RWPE2 (cell line): ENCODE data around the gene USP6NL.

Source experiments
- ATAC-seq: fragments of 200-7000 bp; cut with Tn5 transposase; 3 replicates; pipeline ENCODE4 v1.9.1; 2021; ENCODE audit warnings: low read depth
- DNase-seq: peaks from one replicate; pipeline ENCODE4 v3.0.0-alpha.2; 2020; ENCODE audit warnings: low spot score
- H3K27ac ChIP-seq: fragments of 450-650 bp; 2 replicates; pipeline ENCODE4 v1.5.1; 2017; ENCODE audit warnings: mild to moderate bottlenecking; ENCODE audit not compliant: poor library complexity, severe bottlenecking
- H3K27me3 ChIP-seq: fragments of 250-450 bp; sonication (Bioruptor Pico); 2 replicates; pipeline ENCODE4 v1.5.1; 2021; ENCODE audit warnings: mild to moderate bottlenecking, moderate library complexity; ENCODE audit not compliant: insufficient read depth, poor library complexity, severe bottlenecking
- H3K36me3 ChIP-seq: fragments of 250-450 bp; sonication (Bioruptor Pico); 2 replicates; pipeline ENCODE4 v1.5.1; 2020; ENCODE audit warnings: low read depth, mild to moderate bottlenecking, moderate library complexity
- H3K4me1 ChIP-seq: fragments of 250-450 bp; sonication (Bioruptor Pico); 2 replicates; pipeline ENCODE4 v1.5.1; 2021; ENCODE audit warnings: mild to moderate bottlenecking, moderate library complexity; ENCODE audit not compliant: insufficient read depth, poor library complexity, severe bottlenecking
- H3K4me3 ChIP-seq: fragments of 250-450 bp; sonication (Bioruptor Pico); 2 replicates; pipeline ENCODE4 v1.5.1; 2021; ENCODE audit warnings: mild to moderate bottlenecking, moderate library complexity; ENCODE audit not compliant: severe bottlenecking
- H3K9me3 ChIP-seq: fragments of 250-450 bp; sonication (Bioruptor Pico); 2 replicates; pipeline ENCODE4 v1.5.1; 2021; ENCODE audit warnings: mild to moderate bottlenecking, moderate library complexity; ENCODE audit not compliant: severe bottlenecking
- TF ChIP-seq, protein P1 (sequence below): fragments of 450-650 bp; IDR thresholded peaks from one replicate; pipeline ENCODE4 v1.5.1; 2017; ENCODE audit warnings: mild to moderate bottlenecking, moderate library complexity; ENCODE audit not compliant: poor library complexity, severe bottlenecking

USP6NL gene

DNA sequence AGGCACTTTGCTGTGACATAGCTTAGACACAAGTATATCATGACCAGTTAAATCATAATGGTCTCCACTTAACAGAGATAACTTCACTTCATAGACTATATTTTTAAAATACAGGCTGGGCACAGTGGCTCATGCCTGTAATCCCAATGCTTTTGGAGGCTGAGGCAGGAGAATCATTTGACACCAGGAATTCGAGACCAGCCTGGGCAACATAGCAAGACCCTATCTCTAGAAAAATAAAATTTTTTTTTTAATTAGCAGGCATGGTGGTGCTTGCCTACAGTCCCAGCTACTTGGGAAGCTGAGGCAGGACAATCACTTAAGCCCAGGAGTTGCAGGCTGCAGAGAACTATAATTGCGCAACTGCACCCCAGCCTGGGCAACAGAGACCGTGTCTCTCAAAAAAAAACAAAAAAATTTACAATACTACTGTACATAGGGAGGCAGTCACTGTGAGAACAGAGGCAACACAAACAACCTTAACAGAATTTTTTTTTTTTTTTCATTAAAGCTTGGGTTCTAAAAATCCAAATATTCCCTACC lies 105.1 kb downstream of the USP6NL start:
- ATAC-seq (no peak), DNase-seq (no peak)
- Histone ChIP-seq H3K4me1 (no peaks in the 10 kb centered on the region), H3K27ac (no peak overlapping the region), H3K9me3 (no peaks in the 10 kb centered on the region), H3K36me3 (peaks cover 4% of the 10 kb centered on the region), H3K27me3 (no peaks in the 10 kb centered on the region), H3K4me3 (no peak overlapping the region)
- TF ChIP-seq, protein P1, sequence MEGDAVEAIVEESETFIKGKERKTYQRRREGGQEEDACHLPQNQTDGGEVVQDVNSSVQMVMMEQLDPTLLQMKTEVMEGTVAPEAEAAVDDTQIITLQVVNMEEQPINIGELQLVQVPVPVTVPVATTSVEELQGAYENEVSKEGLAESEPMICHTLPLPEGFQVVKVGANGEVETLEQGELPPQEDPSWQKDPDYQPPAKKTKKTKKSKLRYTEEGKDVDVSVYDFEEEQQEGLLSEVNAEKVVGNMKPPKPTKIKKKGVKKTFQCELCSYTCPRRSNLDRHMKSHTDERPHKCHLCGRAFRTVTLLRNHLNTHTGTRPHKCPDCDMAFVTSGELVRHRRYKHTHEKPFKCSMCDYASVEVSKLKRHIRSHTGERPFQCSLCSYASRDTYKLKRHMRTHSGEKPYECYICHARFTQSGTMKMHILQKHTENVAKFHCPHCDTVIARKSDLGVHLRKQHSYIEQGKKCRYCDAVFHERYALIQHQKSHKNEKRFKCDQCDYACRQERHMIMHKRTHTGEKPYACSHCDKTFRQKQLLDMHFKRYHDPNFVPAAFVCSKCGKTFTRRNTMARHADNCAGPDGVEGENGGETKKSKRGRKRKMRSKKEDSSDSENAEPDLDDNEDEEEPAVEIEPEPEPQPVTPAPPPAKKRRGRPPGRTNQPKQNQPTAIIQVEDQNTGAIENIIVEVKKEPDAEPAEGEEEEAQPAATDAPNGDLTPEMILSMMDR = no peak

DNA sequence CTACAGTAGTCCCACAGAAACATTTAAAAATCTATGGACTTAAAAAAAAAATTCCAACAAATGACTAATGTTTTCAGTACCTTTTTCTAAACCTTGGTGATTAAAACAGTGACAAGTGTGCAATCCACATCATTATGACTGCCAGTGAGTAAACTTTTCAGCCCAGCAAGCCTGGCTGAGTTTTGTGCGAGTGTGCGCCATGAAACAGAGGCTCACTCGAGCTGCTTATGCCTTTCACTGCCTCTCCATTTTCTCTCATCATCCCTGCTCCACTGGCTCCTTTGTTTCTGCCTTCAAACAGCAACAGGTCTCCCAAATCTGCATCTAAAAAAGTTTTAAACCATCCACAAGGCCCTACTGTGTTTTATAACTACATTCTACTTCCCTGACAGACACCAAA lies 105.8 kb downstream of the USP6NL start:
- no peak for DNase-seq
- H3K27ac ChIP-seq = no peak overlapping the region
- H3K36me3 ChIP-seq = peaks cover 4% of the 10 kb centered on the region
- H3K4me3 ChIP-seq = no peak overlapping the region
- no peaks in the 10 kb centered on the region for H3K4me1 ChIP-seq
- no peaks in the 10 kb centered on the region for H3K27me3 ChIP-seq
- no peak for ATAC-seq
- no peaks in the 10 kb centered on the region for H3K9me3 ChIP-seq
- TF ChIP-seq, protein P1 = no peak

DNA sequence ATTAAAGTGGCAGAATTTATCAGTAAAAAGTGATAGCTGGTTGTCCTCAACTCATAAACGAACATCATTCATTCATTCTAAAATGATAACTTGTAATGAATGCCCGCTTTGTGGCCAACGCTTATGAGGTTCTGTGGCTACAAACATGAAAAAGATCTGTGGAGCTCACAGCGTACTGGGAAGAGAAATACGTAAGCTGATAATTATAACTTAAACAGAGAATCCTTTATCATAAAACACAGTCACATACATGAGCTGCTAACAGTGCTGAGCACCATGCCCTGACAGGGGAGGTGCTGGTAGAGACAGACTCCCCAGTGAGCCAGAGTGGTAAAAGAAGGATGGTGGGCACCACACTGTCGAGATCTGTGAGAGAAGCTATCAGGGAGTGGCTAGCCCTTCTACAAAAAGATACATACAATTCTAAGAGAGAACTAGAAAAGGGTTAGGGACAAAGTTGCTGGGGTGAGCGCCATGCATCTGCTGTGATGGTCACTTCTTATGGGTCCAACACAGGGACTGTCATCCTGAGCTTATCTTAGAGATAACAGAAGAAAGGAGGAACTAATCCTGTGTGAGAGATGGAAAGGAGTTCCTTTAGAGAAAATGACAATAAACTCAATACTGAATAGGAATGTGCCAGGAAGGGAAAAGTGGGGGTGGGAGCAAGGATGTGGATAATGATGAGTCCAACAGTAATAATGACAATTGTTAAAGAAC lies 106.7 kb downstream of the USP6NL start:
- TF ChIP-seq, protein P1 = no peak
- no peaks in the 10 kb centered on the region for H3K4me1 ChIP-seq
- peaks cover 4% of the 10 kb centered on the region for H3K36me3 ChIP-seq
- H3K27me3 ChIP-seq = no peaks in the 10 kb centered on the region
- ATAC-seq = no peak
- DNase-seq = no peak
- H3K9me3 ChIP-seq = no peaks in the 10 kb centered on the region
- H3K4me3 ChIP-seq = no peak overlapping the region
- no peak overlapping the region for H3K27ac ChIP-seq

DNA sequence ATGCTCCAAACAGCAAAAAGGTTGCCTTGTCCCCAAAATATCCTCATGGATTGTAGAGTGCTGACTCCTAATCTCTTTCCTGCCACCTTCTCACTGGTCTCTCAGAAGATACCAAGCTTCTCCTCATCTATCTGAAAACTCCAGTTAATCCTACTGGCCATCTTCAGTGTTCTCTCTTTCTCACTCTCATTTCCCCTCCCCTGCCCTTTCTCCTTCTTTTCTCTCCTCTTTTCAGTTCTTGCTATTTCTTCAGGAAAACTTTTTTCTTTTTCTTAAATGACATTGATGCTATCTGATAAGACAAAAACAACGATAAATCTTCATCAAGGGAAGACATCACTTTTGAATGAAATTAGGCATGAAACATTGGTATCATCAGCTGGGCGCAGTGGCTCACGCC lies 109.8 kb downstream of the USP6NL start:
- TF ChIP-seq, protein P1 = no peak
- no peaks in the 10 kb centered on the region; the same call in 1 of the 2 replicates for H3K36me3 ChIP-seq
- no peaks in the 10 kb centered on the region for H3K27me3 ChIP-seq
- no peak for ATAC-seq
- H3K27ac ChIP-seq = no peak overlapping the region
- no peaks in the 10 kb centered on the region for H3K9me3 ChIP-seq
- no peaks in the 10 kb centered on the region for H3K4me1 ChIP-seq
- DNase-seq = no peak
- H3K4me3 ChIP-seq = no peak overlapping the region

DNA sequence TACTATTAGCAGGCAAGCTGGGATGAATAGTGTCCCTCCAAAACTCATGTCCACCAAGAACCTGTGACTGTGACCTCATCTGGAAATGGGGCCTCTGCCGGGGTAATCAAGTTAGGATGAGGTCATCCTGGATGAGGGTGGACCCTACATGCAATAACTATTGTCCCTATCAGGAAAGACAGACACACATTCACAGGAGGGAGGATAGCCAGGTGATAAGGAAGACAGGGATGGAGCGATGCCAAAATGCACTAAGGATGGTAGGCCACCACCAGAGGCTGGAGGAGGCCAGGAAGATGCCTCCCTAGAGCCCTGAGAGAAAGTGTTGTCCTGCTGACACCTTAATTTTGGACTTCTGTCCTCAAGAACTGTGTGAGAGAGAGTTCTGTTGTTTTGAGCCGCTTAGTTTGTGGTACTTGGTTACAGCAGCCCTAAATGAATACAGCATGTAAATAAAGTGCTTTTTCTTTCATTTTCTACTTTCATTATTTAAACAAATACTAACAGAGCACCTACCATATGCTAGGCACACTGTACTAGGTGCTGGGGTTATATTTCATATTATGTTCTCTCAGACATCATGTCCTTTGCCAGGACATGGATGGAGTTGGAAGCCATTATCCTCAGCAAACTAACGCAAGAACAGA lies 111.9 kb downstream of the USP6NL start:
- H3K27me3 ChIP-seq = no peaks in the 10 kb centered on the region
- H3K27ac ChIP-seq = no peak overlapping the region
- H3K9me3 ChIP-seq = no peaks in the 10 kb centered on the region
- no peaks in the 10 kb centered on the region; the same call in 1 of the 2 replicates for H3K36me3 ChIP-seq
- ATAC-seq (no peak), DNase-seq (no peak)
- TF ChIP-seq, protein P1 = no peak
- H3K4me1 ChIP-seq = no peaks in the 10 kb centered on the region
- no peak overlapping the region for H3K4me3 ChIP-seq
